A673 (cell line): ENCODE measurements around the gene VTI1A.

Experiments
- CTCF ChIP-seq: fragments of 300-800, 200-600 bp; sonication (generic); conservative IDR thresholded peaks from 2 replicates; pipeline ENCODE4 v1.5.1; 2017; ENCODE audit warnings: low read depth, mild to moderate bottlenecking, antibody characterized with exemption, low read length, moderate library complexity, mixed read lengths
- EZH2 ChIP-seq: fragments of 200-600 bp; sonication (generic); IDR thresholded peaks from 2 replicates; pipeline ENCODE4 v1.6.1; 2017; ENCODE audit warnings: borderline replicate concordance, low read depth, mild to moderate bottlenecking, mixed read lengths, antibody characterized with exemption, low read length; ENCODE audit not compliant: poor library complexity, severe bottlenecking

DNA sequence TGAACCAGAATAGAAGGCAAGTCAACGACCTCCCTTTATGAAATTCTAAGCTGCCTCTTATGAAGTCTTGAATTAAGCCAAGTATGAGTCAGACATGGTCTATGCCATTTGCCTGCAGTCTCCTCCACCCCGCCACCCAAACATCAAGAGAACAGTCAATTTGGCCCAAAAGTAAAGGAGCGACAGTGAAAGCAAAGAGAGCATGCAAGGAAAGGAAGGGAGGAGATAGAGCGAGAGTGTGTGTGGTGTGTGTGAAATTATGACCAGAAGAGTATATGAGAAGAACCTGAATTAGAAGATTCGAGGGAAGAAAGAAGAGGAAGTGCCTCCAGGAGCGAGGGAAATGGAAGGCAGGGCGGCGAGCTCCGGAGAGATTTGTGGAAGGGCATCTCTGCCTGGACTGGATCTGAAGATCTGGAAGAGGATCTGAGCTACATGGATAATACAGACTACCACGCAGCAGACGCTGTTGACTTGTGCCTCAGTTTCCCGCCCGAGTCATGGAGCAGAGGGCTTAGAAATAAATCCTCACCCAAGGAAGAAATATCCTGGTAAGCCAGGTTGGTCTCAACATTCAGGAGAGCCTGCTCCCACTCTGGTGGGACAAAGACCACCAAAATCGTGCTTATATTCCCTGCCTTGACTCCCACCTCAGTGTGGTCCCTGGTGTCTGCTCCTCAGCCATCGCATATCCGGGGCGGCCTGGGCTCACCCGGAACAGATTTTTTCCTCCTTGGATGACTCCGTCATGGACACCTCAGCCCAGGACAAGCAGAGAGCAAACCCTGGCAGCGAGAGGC is 760 bp upstream of the VTI1A start:
- TF ChIP-seq CTCF (no peak), EZH2 (no peak)
